ENCODE data around the gene SV2B. TPM values are rescaled to one million over a fixed set of nuclear protein-coding genes. Genes with fewer than 3 reads are reported as not detected.
A peak's percentile ranks its signal among the peaks of the same experiment; 100 is the strongest.

The SV2B gene
- total RNA-seq, 5 donors from 2014 or later (not counting 1 experiment from before 2014, with no cell fraction given): 0.03 to 0.13 (median 0.09) TPM; not detected in 2

GRCh38 chr15:91216000-91216399, 115.9 kb downstream of the SV2B start:
- H3K4me1 ChIP-seq (ENCODE audit: control insufficient read depth in 1 of 2, extremely low read depth in 1 of 2, insufficient read depth in 2 of 2, low read length in 2 of 2): no peaks in the 10 kb centered on the region
- no CpG with 5 or more reads among the region's 3 CpGs for WGBS (ENCODE audit: insufficient coverage)
- H3K27ac ChIP-seq (ENCODE audit: low read length): no peak overlapping the region
- no peak overlapping the region for H3K27ac Mint-ChIP-seq
- H3K9me3 ChIP-seq: no peaks in the 10 kb centered on the region
- no peaks in the 10 kb centered on the region for H3K4me1 Mint-ChIP-seq
- H3K27me3 ChIP-seq (replicated peaks in 1 of 2; ENCODE audit: control insufficient read depth in 2 of 2, extremely low read depth in 1 of 2, insufficient read depth in 2 of 2, low read length in 1 of 2): peaks cover 0 to 11% of the 10 kb centered on the region in 2 experiments
- H3K4me3 Mint-ChIP-seq: no peak overlapping the region
- H3K4me3 ChIP-seq (ENCODE audit: control insufficient read depth in 1 of 2, extremely low read depth in 1 of 2, low read length in 1 of 2): no peak overlapping the region
- DNase-seq (no peak), ATAC-seq (replicated peaks in 1 of 4) (no peak)
- CTCF ChIA-PET: no interaction called here
- peaks cover 0 to 7% (median 0%) of the 10 kb centered on the region in 3 donors for H3K9me3 Mint-ChIP-seq
- no peaks in the 10 kb centered on the region for H3K36me3 Mint-ChIP-seq
- no peaks in the 10 kb centered on the region for H3K36me3 ChIP-seq (ENCODE audit: control insufficient read depth in 2 of 2, extremely low read depth in 1 of 2, insufficient read depth in 1 of 2, low read length in 1 of 2)
- peaks cover 33 to 38% of the 10 kb centered on the region in 2 donors for H3K27me3 Mint-ChIP-seq
- POLR2A ChIA-PET: no interaction called here

GRCh38 chr15:91219206-91219605, 119.1 kb downstream of the SV2B start:
- ChIA-PET POLR2A (interaction anchor here in 1 of 2 donors (0.6 kb wide), 1 partner anchor 888 kb away, joined by 8 read pairs; no protein-coding TSS in a partner anchor), CTCF (no interaction called here)
- Mint-ChIP-seq H3K36me3 (no peaks in the 10 kb centered on the region), H3K9me3 (peaks cover 0 to 3% (median 0%) of the 10 kb centered on the region in 3 donors), H3K4me3 (no peak overlapping the region), H3K27ac (no peak overlapping the region), H3K4me1 (no peaks in the 10 kb centered on the region), H3K27me3 (peaks cover 44 to 45% of the 10 kb centered on the region in 2 donors)
- H3K27me3 ChIP-seq (replicated peaks in 1 of 2; ENCODE audit: control insufficient read depth in 2 of 2, extremely low read depth in 1 of 2, insufficient read depth in 2 of 2, low read length in 1 of 2): peaks cover 0 to 19% of the 10 kb centered on the region in 2 experiments
- H3K9me3 ChIP-seq: no peaks in the 10 kb centered on the region
- no peaks in the 10 kb centered on the region for H3K36me3 ChIP-seq (ENCODE audit: control insufficient read depth in 2 of 2, extremely low read depth in 1 of 2, insufficient read depth in 1 of 2, low read length in 1 of 2)
- no CpG with 5 or more reads among the region's 1 CpG for WGBS (ENCODE audit: insufficient coverage)
- ATAC-seq (replicated peaks in 1 of 4): no peak
- DNase-seq: no peak
- H3K4me1 ChIP-seq (ENCODE audit: control insufficient read depth in 1 of 2, extremely low read depth in 1 of 2, insufficient read depth in 2 of 2, low read length in 2 of 2): no peaks in the 10 kb centered on the region
- no peak overlapping the region for H3K27ac ChIP-seq (ENCODE audit: low read length)
- H3K4me3 ChIP-seq (ENCODE audit: control insufficient read depth in 1 of 2, extremely low read depth in 1 of 2, low read length in 1 of 2): no peak overlapping the region

GRCh38 chr15:91222052-91222451, 122.0 kb downstream of the SV2B start:
- Mint-ChIP-seq H3K4me1 (no peaks in the 10 kb centered on the region), H3K27ac (no peak overlapping the region), H3K27me3 (peaks cover 59 to 62% of the 10 kb centered on the region in 2 donors), H3K9me3 (no peaks in the 10 kb centered on the region), H3K36me3 (no peaks in the 10 kb centered on the region), H3K4me3 (no peak overlapping the region)
- POLR2A ChIA-PET: no interaction called here
- ATAC-seq (replicated peaks in 1 of 4) (no peak), DNase-seq (no peak)
- Histone ChIP-seq H3K4me3 (ENCODE audit: control insufficient read depth in 1 of 2, extremely low read depth in 1 of 2, low read length in 1 of 2) (no peak overlapping the region), H3K4me1 (ENCODE audit: control insufficient read depth in 1 of 2, extremely low read depth in 1 of 2, insufficient read depth in 2 of 2, low read length in 2 of 2) (no peaks in the 10 kb centered on the region), H3K27me3 (replicated peaks in 1 of 2; ENCODE audit: control insufficient read depth in 2 of 2, extremely low read depth in 1 of 2, insufficient read depth in 2 of 2, low read length in 1 of 2) (peaks cover under 1 to 22% of the 10 kb centered on the region in 2 experiments), H3K9me3 (no peaks in the 10 kb centered on the region), H3K36me3 (ENCODE audit: control insufficient read depth in 2 of 2, extremely low read depth in 1 of 2, insufficient read depth in 1 of 2, low read length in 1 of 2) (no peaks in the 10 kb centered on the region), H3K27ac (ENCODE audit: low read length) (no peak overlapping the region)
- WGBS (ENCODE audit: insufficient coverage): 53% methylated on average over 3 of the region's 8 CpGs
- CTCF ChIA-PET: no interaction called here

- ChIA-PET CTCF (no interaction called here), POLR2A (no interaction called here)
- H3K4me1 ChIP-seq (ENCODE audit: control insufficient read depth in 1 of 2, extremely low read depth in 1 of 2, insufficient read depth in 2 of 2, low read length in 2 of 2): no peaks in the 10 kb centered on the region
- Mint-ChIP-seq H3K4me3 (no peak overlapping the region), H3K9me3 (no peaks in the 10 kb centered on the region), H3K4me1 (no peaks in the 10 kb centered on the region), H3K36me3 (no peaks in the 10 kb centered on the region), H3K27ac (no peak overlapping the region), H3K27me3 (peaks cover 58 to 63% of the 10 kb centered on the region in 2 donors)
- no peaks in the 10 kb centered on the region for H3K9me3 ChIP-seq
- 62% methylated on average over 3 of the region's 3 CpGs for WGBS (ENCODE audit: insufficient coverage)
- H3K36me3 ChIP-seq (ENCODE audit: control insufficient read depth in 2 of 2, extremely low read depth in 1 of 2, insufficient read depth in 1 of 2, low read length in 1 of 2): no peaks in the 10 kb centered on the region
- no peak overlapping the region for H3K4me3 ChIP-seq (ENCODE audit: control insufficient read depth in 1 of 2, extremely low read depth in 1 of 2, low read length in 1 of 2)
- H3K27ac ChIP-seq (ENCODE audit: low read length): no peak overlapping the region
- peaks cover 2 to 22% of the 10 kb centered on the region in 2 experiments for H3K27me3 ChIP-seq (replicated peaks in 1 of 2; ENCODE audit: control insufficient read depth in 2 of 2, extremely low read depth in 1 of 2, insufficient read depth in 2 of 2, low read length in 1 of 2)
- DNase-seq (no peak), ATAC-seq (replicated peaks in 1 of 4) (no peak)
Measured at GRCh38 chr15:91223863-91224262, 123.8 kb downstream of the SV2B start.

- Histone ChIP-seq H3K4me3 (ENCODE audit: control insufficient read depth in 1 of 2, extremely low read depth in 1 of 2, low read length in 1 of 2) (no peak overlapping the region), H3K36me3 (ENCODE audit: control insufficient read depth in 2 of 2, extremely low read depth in 1 of 2, insufficient read depth in 1 of 2, low read length in 1 of 2) (no peaks in the 10 kb centered on the region), H3K27me3 (replicated peaks in 1 of 2; ENCODE audit: control insufficient read depth in 2 of 2, extremely low read depth in 1 of 2, insufficient read depth in 2 of 2, low read length in 1 of 2) (peaks cover 2 to 23% of the 10 kb centered on the region in 2 experiments), H3K4me1 (ENCODE audit: control insufficient read depth in 1 of 2, extremely low read depth in 1 of 2, insufficient read depth in 2 of 2, low read length in 2 of 2) (no peaks in the 10 kb centered on the region), H3K9me3 (no peaks in the 10 kb centered on the region), H3K27ac (ENCODE audit: low read length) (no peak overlapping the region)
- ATAC-seq (replicated peaks in 1 of 4) (no peak), DNase-seq (peak in 1 of 35 experiments; percentile 17)
- ChIA-PET CTCF (no interaction called here), POLR2A (no interaction called here)
- Mint-ChIP-seq H3K27me3 (peaks cover 53 to 62% of the 10 kb centered on the region in 2 donors), H3K27ac (no peak overlapping the region), H3K4me1 (no peaks in the 10 kb centered on the region), H3K4me3 (no peak overlapping the region), H3K36me3 (no peaks in the 10 kb centered on the region), H3K9me3 (no peaks in the 10 kb centered on the region)
- WGBS (ENCODE audit: insufficient coverage): 100% methylated on average over 3 of the region's 7 CpGs
Measured at GRCh38 chr15:91224755-91225380, 124.8 kb downstream of the SV2B start.

- 80% methylated on average over 2 of the region's 5 CpGs for WGBS (ENCODE audit: insufficient coverage)
- no peak overlapping the region for H3K4me3 ChIP-seq (ENCODE audit: control insufficient read depth in 1 of 2, extremely low read depth in 1 of 2, low read length in 1 of 2)
Measured at GRCh38 chr15:91225741-91226140, 125.7 kb downstream of the SV2B start.

More at GRCh38 chr15:91225741-91226140, 125.7 kb downstream of the SV2B start:
- ATAC-seq (replicated peaks in 1 of 4): no peak
- Histone ChIP-seq H3K36me3 (ENCODE audit: control insufficient read depth in 2 of 2, extremely low read depth in 1 of 2, insufficient read depth in 1 of 2, low read length in 1 of 2) (no peaks in the 10 kb centered on the region), H3K27me3 (replicated peaks in 1 of 2; ENCODE audit: control insufficient read depth in 2 of 2, extremely low read depth in 1 of 2, insufficient read depth in 2 of 2, low read length in 1 of 2) (peaks cover 2 to 21% of the 10 kb centered on the region in 2 experiments), H3K4me1 (ENCODE audit: control insufficient read depth in 1 of 2, extremely low read depth in 1 of 2, insufficient read depth in 2 of 2, low read length in 2 of 2) (no peaks in the 10 kb centered on the region), H3K9me3 (no peaks in the 10 kb centered on the region), H3K27ac (ENCODE audit: low read length) (no peak overlapping the region)
- peaks cover 51 to 61% of the 10 kb centered on the region in 2 donors for H3K27me3 Mint-ChIP-seq
- no peak for DNase-seq
- CTCF ChIA-PET: interaction anchor here in 1 of 2 donors (0.7 kb wide), 1 partner anchor 22 kb away, joined by 3 read pairs; no protein-coding TSS in a partner anchor
- no peaks in the 10 kb centered on the region for H3K9me3 Mint-ChIP-seq
- no peak overlapping the region for H3K4me3 Mint-ChIP-seq
- no peaks in the 10 kb centered on the region for H3K36me3 Mint-ChIP-seq
- no peak overlapping the region for H3K27ac Mint-ChIP-seq
- H3K4me1 Mint-ChIP-seq: no peaks in the 10 kb centered on the region
- POLR2A ChIA-PET: no interaction called here
